Subcutaneous abdominal adipose tissue (tissue), 5 donors: ENCODE measurements around the gene ZNF629.
"Not testable (repeated sequence)": the region's sequence is repeated elsewhere in the genome, so short reads cannot be mapped to it uniquely, and the experiment has no call there.

Experiments used
- H3K27ac ChIP-seq: one replicate; pipeline ENCODE4 v1.7.0; 2013; ENCODE audit warnings: low read depth, mild to moderate bottlenecking, inconsistent platforms, low read length, moderate library complexity
- H3K27me3 ChIP-seq, 5 donors: one replicate each; pipeline ENCODE4 v1.7.0; 2013; ENCODE audit warnings: low read length in 5 of 5, inconsistent platforms in 1 of 5; ENCODE audit not compliant: control insufficient read depth in 5 of 5, insufficient read depth in 4 of 5
- H3K36me3 ChIP-seq, 5 donors: one replicate each; pipeline ENCODE4 v1.7.0; 2013; ENCODE audit warnings: low read length in 5 of 5; ENCODE audit not compliant: control insufficient read depth in 5 of 5, insufficient read depth in 5 of 5
- H3K4me1 ChIP-seq, 5 donors: one replicate each; pipeline ENCODE4 v1.7.0; 2013; ENCODE audit warnings: low read length in 5 of 5, mild to moderate bottlenecking in 3 of 5, moderate library complexity in 1 of 5; ENCODE audit not compliant: control insufficient read depth in 5 of 5, insufficient read depth in 5 of 5
- H3K4me3 ChIP-seq, 5 donors: one replicate each; pipeline ENCODE4 v1.7.0; 2013; ENCODE audit warnings: low read length in 5 of 5, low read depth in 1 of 5
- H3K9ac ChIP-seq, 5 donors: one replicate each; pipeline ENCODE4 v1.7.0; 2013; ENCODE audit warnings: low read length in 5 of 5, mild to moderate bottlenecking in 4 of 5, moderate library complexity in 3 of 5
- H3K9me3 ChIP-seq, 5 donors: one replicate each; pipeline ENCODE4 v1.7.0; 2013; ENCODE audit warnings: low read length in 5 of 5; ENCODE audit not compliant: control insufficient read depth in 5 of 5
- donor health status: healthy.
- donor health status: healthy.
- donor health status: healthy.
- donor health status: healthy.
- donor health status: healthy.

The ZNF629 gene

GRCh38 chr16:30786936-30787612 is at the start of gene ZNF629:
Gene ZNF629, minus strand, starts transcription at chr16:30787205. Its CDS starts 2,723 bp downstream, at chr16:30784482.
- H3K27ac ChIP-seq, result peak within 1 kb of the TSS; percentile 75
- H3K4me3 ChIP-seq, result peak within 1 kb of the TSS; percentile 80 to 91 (median 86)
- no peaks in the 10 kb centered on the region for H3K27me3 ChIP-seq
- peak within 1 kb of the TSS; percentile 88 to 93 (median 93) for H3K9ac ChIP-seq
- H3K4me1 ChIP-seq, result peaks cover 4 to 30% (median 23%) of the 10 kb centered on the region in 5 donors
- peaks cover 0 to 21% (median 19%) of the 10 kb centered on the region in 5 donors for H3K36me3 ChIP-seq
- H3K9me3 ChIP-seq, result no peaks in the 10 kb centered on the region

GRCh38 chr16:30834130-30834740 is 47.2 kb upstream of the ZNF629 start:
- no peak overlapping the region for H3K4me3 ChIP-seq
- peaks cover 0 to 13% (median 4%) of the 10 kb centered on the region in 5 donors for H3K36me3 ChIP-seq
- H3K9me3 ChIP-seq, result no peaks in the 10 kb centered on the region
- no peaks in the 10 kb centered on the region for H3K4me1 ChIP-seq
- no peaks in the 10 kb centered on the region for H3K27me3 ChIP-seq
- no peak overlapping the region for H3K27ac ChIP-seq
- H3K9ac ChIP-seq, result no peak overlapping the region

- no peaks in the 10 kb centered on the region for H3K9me3 ChIP-seq
- no peaks in the 10 kb centered on the region for H3K27me3 ChIP-seq
- H3K36me3 ChIP-seq, result peaks cover 0 to 13% (median 4%) of the 10 kb centered on the region in 5 donors
- H3K27ac ChIP-seq, result no peak overlapping the region
- H3K4me1 ChIP-seq, result no peaks in the 10 kb centered on the region
- H3K9ac ChIP-seq, result no peak overlapping the region
- no peak overlapping the region for H3K4me3 ChIP-seq
These were observed 43.0 kb upstream of the ZNF629 start for GRCh38 chr16:30830072-30830417.

GRCh38 chr16:30829130-30830071 is 42.4 kb upstream of the ZNF629 start:
- Histone ChIP-seq H3K27me3 (no peaks in the 10 kb centered on the region), H3K36me3 (peaks cover 0 to 10% (median 4%) of the 10 kb centered on the region in 5 donors), H3K4me3 (no peak overlapping the region), H3K27ac (no peak overlapping the region), H3K4me1 (no peaks in the 10 kb centered on the region), H3K9ac (no peak overlapping the region), H3K9me3 (no peaks in the 10 kb centered on the region)

- Histone ChIP-seq H3K4me1 (no peaks in the 10 kb centered on the region), H3K27me3 (no peaks in the 10 kb centered on the region), H3K9ac (no peak overlapping the region), H3K36me3 (no peaks in the 10 kb centered on the region), H3K4me3 (no peak overlapping the region), H3K27ac (no peak overlapping the region), H3K9me3 (no peaks in the 10 kb centered on the region)
These were observed 34.9 kb upstream of the ZNF629 start for GRCh38 chr16:30821891-30822290.

GRCh38 chr16:30821441-30821840 is 34.4 kb upstream of the ZNF629 start:
- H3K36me3 ChIP-seq, H3K27ac ChIP-seq: not testable (repeated sequence)

GRCh38 chr16:30820952-30821421 is 34.0 kb upstream of the ZNF629 start:
- no peaks in the 10 kb centered on the region for H3K4me1 ChIP-seq
- no peak overlapping the region for H3K27ac ChIP-seq
- no peak overlapping the region for H3K4me3 ChIP-seq
- H3K27me3 ChIP-seq, result no peaks in the 10 kb centered on the region
- H3K36me3 ChIP-seq, result no peaks in the 10 kb centered on the region
- H3K9ac ChIP-seq, result no peak overlapping the region
- H3K9me3 ChIP-seq, result no peaks in the 10 kb centered on the region

More at GRCh38 chr16:30821441-30821840, 34.4 kb upstream of the ZNF629 start:
- H3K4me1 ChIP-seq, H3K9me3 ChIP-seq, H3K4me3 ChIP-seq, H3K9ac ChIP-seq, H3K27me3 ChIP-seq: not testable (repeated sequence)

GRCh38 chr16:30816769-30817168 is 29.8 kb upstream of the ZNF629 start:
- Histone ChIP-seq H3K27ac (no peak overlapping the region), H3K4me1 (peaks cover 0 to 20% (median 11%) of the 10 kb centered on the region in 5 donors), H3K27me3 (no peaks in the 10 kb centered on the region), H3K9me3 (no peaks in the 10 kb centered on the region), H3K9ac (no peak overlapping the region), H3K36me3 (no peaks in the 10 kb centered on the region), H3K4me3 (no peak overlapping the region)

- no peaks in the 10 kb centered on the region for H3K36me3 ChIP-seq
- H3K27ac ChIP-seq, result peak overlapping the region; percentile 70
- no peaks in the 10 kb centered on the region for H3K9me3 ChIP-seq
- H3K4me1 ChIP-seq, result peaks cover 0 to 20% (median 11%) of the 10 kb centered on the region in 5 donors
- H3K4me3 ChIP-seq, result peak overlapping the region; percentile 55 to 81 (median 67)
- peak overlapping the region in 4 of 5 donors; percentile 44 to 82 (median 62) for H3K9ac ChIP-seq
- H3K27me3 ChIP-seq, result no peaks in the 10 kb centered on the region
These were observed 26.8 kb upstream of the ZNF629 start for GRCh38 chr16:30813821-30814189.
